HG02623 (cell line): ENCODE data around the gene UBL4A.
"Not testable (repeated sequence)": the region's sequence is repeated elsewhere in the genome, so short reads cannot be mapped to it uniquely, and the experiment has no call there.

ENCODE experiments used
- ATAC-seq: cut with Tn5 transposase; IDR thresholded peaks from one replicate; pipeline ENCODE4 v1.9.1; 2021; ENCODE audit warnings: moderate library complexity; ENCODE audit not compliant: unreplicated experiment

UBL4A gene

GRCh38 chrX:154508384-154508745, 21.9 kb upstream of the UBL4A start:
- ATAC-seq: no peak

- ATAC-seq: no peak
Observed at GRCh38 chrX:154507673-154508383, 21.4 kb upstream of the UBL4A start.

GRCh38 chrX:154506483-154507332, 20.3 kb upstream of the UBL4A start:
- no peak for ATAC-seq

GRCh38 chrX:154505734-154506133, 19.3 kb upstream of the UBL4A start:
- no peak for ATAC-seq

- no peak for ATAC-seq
Observed at GRCh38 chrX:154502989-154503388, 16.6 kb upstream of the UBL4A start.

- no peak for ATAC-seq
Observed at GRCh38 chrX:154502098-154502497, 15.7 kb upstream of the UBL4A start.

GRCh38 chrX:154501423-154501822, 15.0 kb upstream of the UBL4A start:
- not testable (repeated sequence) for ATAC-seq

GRCh38 chrX:154496591-154497137, 10.2 kb upstream of the UBL4A start:
- ATAC-seq: not testable (repeated sequence)

GRCh38 chrX:154495472-154495922, 9.1 kb upstream of the UBL4A start:
- no peak for ATAC-seq

- no peak for ATAC-seq
Observed at GRCh38 chrX:154494715-154495114, 8.3 kb upstream of the UBL4A start.

GRCh38 chrX:154490414-154491083, 4.1 kb upstream of the UBL4A start, which contains the start of gene SLC10A3:
TSS of gene SLC10A3 (minus strand) at chrX:154490629. CDS start at chrX:154488940, 1,689 bp downstream.
- peak; percentile 67 for ATAC-seq

- peak; percentile 19 for ATAC-seq
Observed at GRCh38 chrX:154490021-154490413, 3.6 kb upstream of the UBL4A start.

GRCh38 chrX:154489182-154489581, 2.8 kb upstream of the UBL4A start:
- no peak for ATAC-seq

- no peak for ATAC-seq
Observed at GRCh38 chrX:154488336-154489075, 2.1 kb upstream of the UBL4A start.

GRCh38 chrX:154487518-154488290, 1.3 kb upstream of the UBL4A start:
- ATAC-seq: no peak

GRCh38 chrX:154486052-154486395, 391 bp downstream of the UBL4A start:
- ATAC-seq: no peak

GRCh38 chrX:154485150-154486051, 1.0 kb downstream of the UBL4A start:
- no peak for ATAC-seq

- no peak for ATAC-seq
Observed at GRCh38 chrX:154484255-154485149, 1.9 kb downstream of the UBL4A start.
